HepG2 (cell line): ENCODE results near the gene LYPD6. TPM values are rescaled to one million over a fixed set of nuclear protein-coding genes. Genes with fewer than 3 reads are reported as not detected.

Source experiments
- ATAC-seq: fragments of 200-7000 bp; cut with Tn5 transposase; 3 replicates; pipeline ENCODE4 v1.9.1; 2020; ENCODE audit warnings: mild to moderate bottlenecking, moderate library complexity
- BruUV-seq: library from RNA; stranded (reverse); fragments of 400-500 nt; replicated peaks from 2 replicates; lab custom pipeline; 2021; lab: Mats Ljungman, UMichigan
- CTCF ChIA-PET: fragments of 300-600 bp; formaldehyde crosslinking; extraction: SDS; loops from one replicate; lab custom pipeline; 2021; ENCODE audit warnings: low total read pairs, inconsistent platforms, low intra/inter-chr PET ratio; lab: Yijun Ruan, JAX
- POLR2A ChIA-PET: fragments of 350-600 bp; sonication (Branson Sonifier 250); formaldehyde crosslinking; loops from one replicate; lab custom pipeline; 2020; ENCODE audit warnings: antibody characterized with exemption, inconsistent platforms; lab: Yijun Ruan, JAX
- DNase-seq: peaks from one replicate; pipeline ENCODE4 v3.0.0-alpha.2; 2015; ENCODE audit warnings: low spot score
- FAIRE-seq: peaks from 3 replicates; lab custom pipeline; 2011; peaks lifted over from hg19 to GRCh38; lab: Jason Lieb, UNC
- H2AFZ ChIP-seq: one replicate; pipeline ENCODE4 v1.6.1; 2011; ENCODE audit warnings: low read length, inconsistent platforms
- H3K27ac ChIP-seq: fragments of 300-600 bp; 3 replicates; pipeline ENCODE4 v1.8.0; 2011; ENCODE audit warnings: mixed run types, mild to moderate bottlenecking, mixed read lengths, low read length, inconsistent platforms; ENCODE audit not compliant: insufficient read depth; ENCODE audit errors: extremely low read length
- H3K27me3 ChIP-seq, 2 experiments: fragments of 200-600 bp in 1 of 2; 2 replicates in 1 of 2; 3 replicates in 1 of 2; pipeline versions ENCODE4 v1.6.0 to v1.8.0; 2011; ENCODE audit warnings: low read length in 2 of 2, mild to moderate bottlenecking in 2 of 2, moderate library complexity in 2 of 2, inconsistent platforms in 1 of 2; ENCODE audit not compliant: insufficient read depth in 2 of 2, control insufficient read depth in 1 of 2
- H3K36me3 ChIP-seq, 2 experiments: fragments of 200-600 bp in 1 of 2; replicated peaks in 1 of 2; 2 replicates in 1 of 2; 3 replicates in 1 of 2; pipeline versions ENCODE4 v1.5.1 to v1.8.0; 2011; ENCODE audit warnings: low read length in 2 of 2, inconsistent platforms in 1 of 2; ENCODE audit not compliant: insufficient read depth in 2 of 2, control insufficient read depth in 1 of 2
- H3K4me1 ChIP-seq: 2 replicates; pipeline ENCODE4 v1.5.1; 2012; ENCODE audit warnings: low read length, inconsistent platforms; ENCODE audit not compliant: insufficient read depth
- H3K4me2 ChIP-seq: 2 replicates; pipeline ENCODE4 v1.6.0; 2011; ENCODE audit warnings: low read depth, low read length, inconsistent platforms
- H3K4me3 ChIP-seq, 3 experiments: fragments of 200-600 bp in 1 of 3; sonication (generic), shearing (Covaris generic) in 1 of 3; replicated peaks in 1 of 3; 2 replicates each; pipeline ENCODE4 v1.5.1; 2011 to 2016; ENCODE audit warnings: low read length in 3 of 3, inconsistent platforms in 2 of 3, low read depth in 2 of 3, mild to moderate bottlenecking in 2 of 3, control low read depth in 1 of 3, mixed read lengths in 1 of 3; ENCODE audit not compliant: insufficient read depth in 1 of 3
- H3K79me2 ChIP-seq: one replicate; pipeline ENCODE4 v1.6.1; 2011; ENCODE audit warnings: low read length, inconsistent platforms; ENCODE audit not compliant: insufficient read depth
- H3K9ac ChIP-seq: 2 replicates; pipeline ENCODE4 v1.6.0; 2011; ENCODE audit warnings: mild to moderate bottlenecking, low read depth, low read length, inconsistent platforms; ENCODE audit not compliant: insufficient read depth
- H3K9me3 ChIP-seq: 2 replicates; pipeline ENCODE4 v1.5.1; 2012; ENCODE audit warnings: mild to moderate bottlenecking, low read length
- H4K20me1 ChIP-seq: 2 replicates; pipeline ENCODE4 v1.6.0; 2011; ENCODE audit warnings: inconsistent platforms, mild to moderate bottlenecking, low read length, moderate library complexity; ENCODE audit not compliant: insufficient read depth
- HNRNPK ChIP-seq: fragments of 200-400 bp; formaldehyde crosslinking; IDR thresholded peaks from 2 replicates; pipeline ENCODE4 v1.6.1; 2018; ENCODE audit warnings: low read length, low read depth, moderate library complexity, mild to moderate bottlenecking; ENCODE audit not compliant: poor library complexity, severe bottlenecking
- MAFK ChIP-seq, 2 experiments: IDR thresholded peaks in 1 of 2; conservative IDR thresholded peaks in 1 of 2; 2 replicates each; pipeline ENCODE4 v1.6.1; 2011; ENCODE audit warnings: improper control_type of control experiment in 2 of 2, low read length in 2 of 2
- NFIC ChIP-seq: IDR thresholded peaks from 2 replicates; pipeline ENCODE4 v1.6.1; 2012; ENCODE audit warnings: mild to moderate bottlenecking, low read length, inconsistent platforms
- PHF5A ChIP-seq: IDR thresholded peaks from one replicate; pipeline ENCODE4 v1.6.1; 2018; ENCODE audit warnings: low read depth, missing genetic modification reagents; ENCODE audit not compliant: unreplicated experiment
- SALL1 ChIP-seq: sonication (generic); formaldehyde crosslinking; IDR thresholded peaks from 2 replicates; pipeline ENCODE4 v1.8.0; 2022; ENCODE audit warnings: mild to moderate bottlenecking, missing genetic modification reagents
- YY1 ChIP-seq: IDR thresholded peaks from 2 replicates; pipeline ENCODE4 v1.6.1; 2011; ENCODE audit warnings: low read length, low read depth, moderate library complexity, mild to moderate bottlenecking; ENCODE audit not compliant: insufficient read depth, insufficient replicate concordance
- ZBTB3 ChIP-seq: sonication (generic); formaldehyde crosslinking; IDR thresholded peaks from 2 replicates; pipeline ENCODE4 v1.4.0; 2020; ENCODE audit warnings: low read depth, mild to moderate bottlenecking, moderate library complexity, missing genetic modification reagents, borderline replicate concordance
- ZNF138 ChIP-seq: sonication (generic); formaldehyde crosslinking; IDR thresholded peaks from 2 replicates; pipeline ENCODE4 v1.5.0; 2020; ENCODE audit warnings: mild to moderate bottlenecking, low read depth, missing genetic modification reagents
- ZNF251 ChIP-seq: sonication (generic); formaldehyde crosslinking; IDR thresholded peaks from 2 replicates; pipeline ENCODE4 v1.9.0; 2021; ENCODE audit warnings: mild to moderate bottlenecking, missing genetic modification reagents
- ZNF670 ChIP-seq: sonication (generic); formaldehyde crosslinking; IDR thresholded peaks from 2 replicates; pipeline ENCODE4 v1.8.0; 2022; ENCODE audit warnings: mild to moderate bottlenecking, missing genetic modification reagents, borderline replicate concordance
- ZNF749 ChIP-seq: sonication (generic); formaldehyde crosslinking; IDR thresholded peaks from 2 replicates; pipeline ENCODE4 v1.8.0; 2022; ENCODE audit warnings: mild to moderate bottlenecking, missing genetic modification reagents, moderate library complexity, borderline replicate concordance
- ZSCAN21 ChIP-seq: sonication (generic); formaldehyde crosslinking; IDR thresholded peaks from 2 replicates; pipeline ENCODE4 v1.8.0; 2022; ENCODE audit warnings: mild to moderate bottlenecking, missing genetic modification reagents, moderate library complexity, borderline replicate concordance
- WGBS: methylation state at CpG from one replicate; pipeline ENCODE4 v1.1.6; 2017; ENCODE audit warnings: low lambda C conversion rate; 5-methylcytosine and 5-hydroxymethylcytosine counted together
- in situ Hi-C: cut with HindIII; loops from 2 replicates; pipeline ENCODE4 v1.10.0; 2017; ENCODE audit warnings: low pct_unique_long_range_greater_than_20kb; ENCODE audit not compliant: extremely low pct_ligation_motif_present
- intact Hi-C: fragments of 100-400 bp; cut with micrococcal nuclease; formaldehyde crosslinking; loops from one replicate; pipeline ENCODE4 v1.10.0; 2022; ENCODE audit not compliant: unreplicated experiment
- polyA plus RNA-seq, 8 experiments: library from polyadenylated mRNA; depleted of rRNA in 3 of 8; stranded (reverse) in 7 of 8; unstranded in 1 of 8; fragments of >200 nt; fragmentation: Illumina TruSeq in 4 of 8; extraction: Trizol in 4 of 8; gene quantifications; 2 replicates each; pipeline versions ENCODE4 v1.2.1 to v1.2.3, GENCODE V29; 2011 to 2016; ENCODE audit warnings: low read depth in 4 of 8, missing spikeins in 1 of 8, mixed read lengths in 1 of 8; ENCODE audit not compliant: insufficient read depth in 1 of 8
- total RNA-seq, 5 experiments: library from RNA; depleted of rRNA; stranded (reverse); fragments of >200 nt; fragmentation: Illumina TruSeq; extraction: Trizol; gene quantifications; 2 replicates each; pipeline ENCODE4 v1.2.3, GENCODE V29; 2016; ENCODE audit warnings: low read depth in 1 of 5
- TF ChIP-seq, protein P1 (sequence below): sonication (generic); formaldehyde crosslinking; IDR thresholded peaks from 2 replicates; pipeline ENCODE4 v1.5.0; 2020; ENCODE audit warnings: mild to moderate bottlenecking, missing genetic modification reagents
- TF ChIP-seq, protein P2 (sequence below): sonication (generic); formaldehyde crosslinking; IDR thresholded peaks from 2 replicates; pipeline ENCODE4 v1.8.1; 2023; ENCODE audit warnings: mild to moderate bottlenecking, moderate library complexity, missing genetic modification reagents
- TF ChIP-seq, protein P3 (sequence below): sonication (generic); formaldehyde crosslinking; IDR thresholded peaks from 2 replicates; pipeline ENCODE4 v1.5.0; 2020; ENCODE audit warnings: missing genetic modification reagents, mild to moderate bottlenecking, borderline replicate concordance
- TF ChIP-seq, protein P4 (sequence below): IDR thresholded peaks from 2 replicates; pipeline ENCODE4 v1.6.1; 2016; ENCODE audit warnings: control low read depth

The LYPD6 gene
- total and polyA plus RNA-seq, 2 of the 13 experiments (the other 11 are each of a cell fraction or from before 2014, with no cell fraction given): 0.01 to 0.07 TPM

DNA sequence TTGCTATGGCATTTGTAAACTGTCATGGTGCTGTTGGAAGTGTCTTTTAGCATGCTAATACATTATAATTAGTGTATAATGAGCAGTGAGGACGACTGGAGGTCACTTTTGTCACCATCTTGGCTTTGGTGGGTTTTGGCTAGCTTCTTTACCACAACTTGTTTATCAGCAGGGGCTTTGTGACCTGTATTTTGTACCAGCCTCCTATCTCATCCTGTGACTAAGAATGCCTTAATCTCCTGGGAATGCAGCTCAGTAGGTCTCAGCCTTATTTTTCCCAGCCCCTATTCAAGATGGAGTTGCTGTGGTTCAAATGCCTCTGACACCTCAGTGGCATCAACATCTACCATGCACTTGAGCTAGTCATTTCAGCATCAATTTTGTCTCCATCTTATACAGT lies 29.7 kb downstream of the LYPD6 start:
- Histone ChIP-seq H3K4me3 (no peak overlapping the region), H3K79me2 (no peaks in the 10 kb centered on the region), H3K4me2 (no peak overlapping the region), H3K36me3 (no peaks in the 10 kb centered on the region), H2AFZ (no peak overlapping the region), H3K27ac (no peak overlapping the region), H4K20me1 (no peaks in the 10 kb centered on the region), H3K9ac (no peak overlapping the region), H3K9me3 (no peaks in the 10 kb centered on the region), H3K27me3 (no peaks in the 10 kb centered on the region), H3K4me1 (no peaks in the 10 kb centered on the region)
- 0% methylated on average over 1 of the region's 1 CpG for WGBS
- DNase-seq (no peak), ATAC-seq (no peak), FAIRE-seq (no peak)
- intact Hi-C loops: no loop called here
- BruUV-seq: no TSS peak
- in situ Hi-C loops: no loop called here
- POLR2A ChIA-PET: no interaction called here
- CTCF ChIA-PET: no interaction called here
- TF ChIP-seq, protein P1, sequence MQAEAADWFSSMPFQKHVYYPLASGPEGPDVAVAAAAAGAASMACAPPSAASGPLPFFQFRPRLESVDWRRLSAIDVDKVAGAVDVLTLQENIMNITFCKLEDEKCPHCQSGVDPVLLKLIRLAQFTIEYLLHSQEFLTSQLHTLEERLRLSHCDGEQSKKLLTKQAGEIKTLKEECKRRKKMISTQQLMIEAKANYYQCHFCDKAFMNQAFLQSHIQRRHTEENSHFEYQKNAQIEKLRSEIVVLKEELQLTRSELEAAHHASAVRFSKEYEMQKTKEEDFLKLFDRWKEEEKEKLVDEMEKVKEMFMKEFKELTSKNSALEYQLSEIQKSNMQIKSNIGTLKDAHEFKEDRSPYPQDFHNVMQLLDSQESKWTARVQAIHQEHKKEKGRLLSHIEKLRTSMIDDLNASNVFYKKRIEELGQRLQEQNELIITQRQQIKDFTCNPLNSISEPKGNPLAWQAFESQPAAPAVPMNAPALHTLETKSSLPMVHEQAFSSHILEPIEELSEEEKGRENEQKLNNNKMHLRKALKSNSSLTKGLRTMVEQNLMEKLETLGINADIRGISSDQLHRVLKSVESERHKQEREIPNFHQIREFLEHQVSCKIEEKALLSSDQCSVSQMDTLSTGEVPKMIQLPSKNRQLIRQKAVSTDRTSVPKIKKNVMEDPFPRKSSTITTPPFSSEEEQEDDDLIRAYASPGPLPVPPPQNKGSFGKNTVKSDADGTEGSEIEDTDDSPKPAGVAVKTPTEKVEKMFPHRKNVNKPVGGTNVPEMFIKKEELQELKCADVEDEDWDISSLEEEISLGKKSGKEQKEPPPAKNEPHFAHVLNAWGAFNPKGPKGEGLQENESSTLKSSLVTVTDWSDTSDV: no peak
- TF ChIP-seq NFIC (no peak), MAFK (conservative IDR thresholded peaks at IDR 0.05 in 1 of 2, IDR thresholded peaks at IDR 0.05 in 1 of 2; ENCODE audit: low read length in 2 of 2) (no peak), ZSCAN21 (CRISPR knock-in tag) (no peak), HNRNPK (no peak), SALL1 (CRISPR knock-in tag) (no peak), ZNF138 (CRISPR knock-in tag) (no peak), ZNF670 (CRISPR knock-in tag) (no peak), ZNF749 (CRISPR knock-in tag) (no peak), PHF5A (CRISPR knock-in tag) (no peak), ZBTB3 (CRISPR knock-in tag) (no peak), ZNF251 (CRISPR knock-in tag) (no peak), YY1 (no peak)
- TF ChIP-seq, protein P2, sequence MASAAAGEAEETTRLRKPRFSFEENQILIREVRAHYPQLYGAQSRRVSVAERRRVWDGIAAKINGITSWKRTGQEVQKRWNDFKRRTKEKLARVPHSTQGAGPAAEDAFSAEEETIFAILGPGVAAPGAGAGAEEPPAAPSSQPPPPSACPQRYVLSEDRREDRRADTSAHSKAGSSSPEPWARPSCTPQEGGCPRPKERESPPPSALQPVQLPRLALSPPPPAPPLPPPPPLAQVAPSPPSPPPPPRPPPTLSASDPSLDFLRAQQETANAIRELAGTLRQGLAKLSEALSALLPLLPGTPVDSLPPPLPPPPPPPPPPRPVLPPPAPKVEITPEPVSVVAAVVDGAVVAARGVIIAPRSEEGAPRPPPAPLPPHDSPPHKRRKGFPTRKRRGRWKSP: no peak
- TF ChIP-seq, protein P3, sequence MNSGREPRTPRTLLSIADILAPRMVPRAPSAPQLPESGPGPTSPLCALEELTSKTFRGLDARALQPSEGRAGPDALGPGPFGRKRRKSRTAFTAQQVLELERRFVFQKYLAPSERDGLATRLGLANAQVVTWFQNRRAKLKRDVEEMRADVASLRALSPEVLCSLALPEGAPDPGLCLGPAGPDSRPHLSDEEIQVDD (CRISPR knock-in tag): no peak
- TF ChIP-seq, protein P4, sequence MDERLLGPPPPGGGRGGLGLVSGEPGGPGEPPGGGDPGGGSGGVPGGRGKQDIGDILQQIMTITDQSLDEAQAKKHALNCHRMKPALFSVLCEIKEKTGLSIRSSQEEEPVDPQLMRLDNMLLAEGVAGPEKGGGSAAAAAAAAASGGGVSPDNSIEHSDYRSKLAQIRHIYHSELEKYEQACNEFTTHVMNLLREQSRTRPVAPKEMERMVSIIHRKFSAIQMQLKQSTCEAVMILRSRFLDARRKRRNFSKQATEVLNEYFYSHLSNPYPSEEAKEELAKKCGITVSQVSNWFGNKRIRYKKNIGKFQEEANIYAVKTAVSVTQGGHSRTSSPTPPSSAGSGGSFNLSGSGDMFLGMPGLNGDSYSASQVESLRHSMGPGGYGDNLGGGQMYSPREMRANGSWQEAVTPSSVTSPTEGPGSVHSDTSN (CRISPR knock-in tag): no peak
